Activated CD4-positive, alpha-beta T cell treated with anti-CD3 and anti-CD28 coated beads for 1 hour (primary cell): ENCODE results near the gene MYH10.

ENCODE experiments used
- DNase-seq: peaks from one replicate; pipeline ENCODE4 v3.0.0-alpha.2; 2020

MYH10 gene

DNA sequence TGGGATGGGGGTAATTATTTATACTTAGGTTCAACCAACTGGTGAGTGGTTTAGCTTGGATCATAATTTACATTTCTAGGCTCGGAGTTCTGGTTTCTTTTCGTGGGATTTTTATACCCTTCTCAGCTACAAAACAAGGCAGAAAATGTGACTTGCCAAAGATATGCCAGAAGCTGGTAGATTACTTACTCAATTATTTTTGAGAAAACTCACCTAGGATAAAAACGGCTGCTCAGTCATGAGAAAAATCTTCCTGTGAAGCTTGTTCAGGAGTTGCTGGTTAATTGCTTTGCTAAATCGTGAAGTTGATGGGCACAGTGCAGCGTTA, 193.7 kb downstream of the MYH10 start:
- no peak for DNase-seq

DNA sequence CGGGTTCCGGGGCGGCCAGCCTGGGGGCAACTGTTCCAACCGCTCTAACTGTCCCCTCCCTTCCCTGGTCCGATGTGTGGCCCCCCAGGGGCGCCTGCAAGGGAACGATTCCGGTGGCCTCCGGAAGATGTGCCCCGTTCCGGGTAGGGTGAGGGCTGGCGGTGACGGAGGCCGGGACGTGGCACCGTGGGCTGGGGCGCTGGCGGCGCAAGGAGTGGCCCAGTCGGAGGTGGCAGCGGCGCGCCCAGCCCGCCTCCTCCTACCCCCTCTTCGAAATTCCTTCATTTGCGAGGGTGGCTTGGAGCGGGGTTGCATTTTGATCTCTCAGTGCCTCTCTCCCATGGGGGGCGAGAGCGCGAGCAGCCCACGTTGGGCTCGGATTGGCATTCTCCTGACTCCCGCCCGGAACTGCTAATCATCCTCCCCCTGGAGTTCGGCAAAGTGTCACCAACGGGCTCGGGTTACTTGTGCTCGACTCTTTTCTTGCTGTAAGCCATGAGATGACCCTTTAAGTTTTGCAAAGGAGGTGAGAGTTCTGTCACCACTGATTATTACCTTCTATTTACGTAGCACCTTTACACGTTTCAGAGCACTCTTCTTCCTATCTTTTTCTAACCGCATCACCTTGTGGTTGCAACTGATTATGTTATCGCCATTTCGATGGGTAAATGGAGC, 194.2 kb downstream of the MYH10 start:
- DNase-seq = peak; percentile 38

DNA sequence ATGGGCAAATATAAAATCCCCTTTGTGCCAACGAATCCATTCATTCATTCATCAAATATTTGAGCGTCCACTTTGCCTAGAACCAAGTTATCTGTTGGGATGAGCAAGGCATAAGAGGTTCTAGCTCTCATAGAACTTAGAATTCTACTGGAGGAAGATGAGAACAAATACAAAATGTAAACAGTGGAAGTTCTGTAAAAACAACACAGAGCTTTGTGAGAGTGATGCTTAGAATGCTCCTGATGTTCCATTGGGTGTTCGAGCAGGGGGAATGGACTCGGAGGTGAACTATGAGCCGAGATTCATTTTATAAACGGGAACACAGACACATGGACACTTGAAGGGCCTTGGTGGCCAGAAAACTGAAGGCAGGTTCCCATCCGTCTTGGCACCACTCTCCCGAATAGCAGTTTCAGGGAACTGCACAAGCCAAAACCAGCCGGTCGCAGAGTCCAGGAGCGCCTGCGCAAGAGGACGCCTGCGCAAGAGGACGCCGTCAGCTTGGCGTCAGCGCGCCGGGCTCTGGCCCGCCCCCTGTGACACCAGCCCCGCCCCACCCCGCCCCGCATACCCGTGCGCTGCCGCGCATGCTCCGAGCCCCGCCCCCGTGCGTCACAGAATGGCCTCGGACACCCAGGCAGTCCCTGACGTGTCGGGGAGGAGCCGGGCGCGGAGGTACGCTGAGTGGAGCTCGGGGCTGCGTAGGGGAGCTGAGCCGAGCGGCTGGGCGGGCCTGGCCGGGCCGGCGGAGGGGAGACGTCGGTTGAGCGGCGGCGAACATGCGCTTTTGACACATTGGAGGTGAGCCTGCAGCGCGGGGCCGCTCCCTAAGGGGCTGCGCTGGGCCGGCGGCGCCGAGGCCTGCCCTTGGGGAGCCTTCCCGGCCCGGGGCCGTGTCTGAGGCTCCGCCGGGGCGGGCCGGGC, 195.0 kb downstream of the MYH10 start, which contains the start of gene NDEL1:
TSS of gene NDEL1 (plus strand) at position 640 of the 924 bp plus-strand sequence. CDS start 8,388 bp downstream, outside the sequence.
- peak; percentile 99 for DNase-seq

DNA sequence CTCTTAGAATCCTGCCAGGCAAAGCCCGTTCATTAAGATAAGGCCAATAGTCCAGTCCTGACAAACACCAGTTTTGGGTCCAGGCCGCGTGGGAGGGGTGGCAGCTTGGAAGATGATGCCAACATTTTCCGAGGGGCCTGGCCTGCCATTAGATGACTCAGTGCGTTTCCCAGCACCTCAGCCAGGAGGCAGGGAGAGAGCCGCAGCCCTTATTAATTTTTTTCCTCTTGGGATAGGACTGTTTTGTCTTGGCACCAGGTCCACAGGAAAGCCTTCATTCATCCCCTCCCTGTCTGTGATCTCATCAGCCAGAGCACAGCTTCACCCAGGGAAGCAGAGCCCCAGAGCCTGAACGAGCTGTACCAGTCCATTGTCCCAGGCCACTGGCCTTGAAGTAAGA, 199.6 kb downstream of the MYH10 start:
- DNase-seq = no peak

DNA sequence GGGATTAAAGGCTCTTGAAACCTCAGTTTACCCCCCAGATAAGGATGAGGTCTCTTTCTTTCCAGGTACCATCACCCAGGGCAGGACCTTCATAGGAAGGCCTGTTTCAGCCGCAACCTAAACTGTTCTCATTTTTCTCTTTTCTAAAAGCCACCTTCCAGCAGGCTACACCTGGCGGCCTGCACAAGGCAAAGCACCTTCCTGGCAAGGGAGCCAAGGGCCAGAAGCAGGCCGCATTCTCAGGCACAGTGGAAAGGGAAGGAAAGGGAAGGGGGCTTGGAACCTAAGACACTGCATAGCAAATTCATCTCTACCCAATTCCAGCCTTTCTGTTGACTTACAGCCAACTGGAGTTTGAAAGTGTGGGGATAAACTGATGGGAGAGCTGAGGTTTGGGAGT, 203.7 kb downstream of the MYH10 start:
- DNase-seq = no peak

DNA sequence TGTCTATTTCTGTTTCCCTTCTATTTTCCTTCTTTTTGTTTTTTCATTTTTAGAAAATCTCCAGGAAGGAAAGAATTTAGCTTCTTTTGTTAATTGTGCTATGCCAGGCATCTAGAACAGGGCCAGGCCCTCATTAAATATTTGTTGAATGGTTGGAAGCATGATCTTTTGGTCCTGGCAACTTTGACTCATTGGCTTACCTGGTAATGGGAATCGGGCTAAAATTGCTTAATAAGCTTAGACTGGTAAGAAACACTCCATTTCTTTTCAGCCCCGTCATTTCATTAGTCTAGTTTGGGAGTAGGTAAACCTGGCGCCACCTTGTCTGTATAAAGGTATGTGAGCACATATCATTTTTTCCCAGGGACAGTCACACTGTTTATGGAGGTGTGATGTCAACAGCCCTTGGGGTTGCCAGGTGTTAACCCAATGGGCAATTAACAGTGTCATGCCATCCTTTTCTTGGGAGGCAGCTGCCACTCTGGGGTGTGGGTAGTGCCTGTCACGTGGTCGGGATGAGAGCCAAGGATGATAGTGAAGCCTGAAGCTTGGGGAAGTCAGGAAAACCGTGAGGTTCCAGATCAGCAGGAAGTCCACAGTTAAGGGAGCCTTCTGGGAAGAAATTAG, 204.3 kb downstream of the MYH10 start:
- no peak for DNase-seq
